ENCODE measurements around the gene CCDC184. TPM values are rescaled to one million over a fixed set of nuclear protein-coding genes. Genes with fewer than 3 reads are reported as not detected.
"Not testable (repeated sequence)": the region's sequence is repeated elsewhere in the genome, so short reads cannot be mapped to it uniquely, and the experiment has no call there.

CCDC184 gene
- total RNA-seq, 2 experiments from 2014 or later: 0.25 to 0.34 TPM

GRCh38 chr12:48216785-48217184 is 33.3 kb downstream of the CCDC184 start:
- no peak for TF ChIP-seq CTCF (IDR thresholded peaks at IDR 0.05)
- DNase-seq (no peak), ATAC-seq (no peak)
- Mint-ChIP-seq H3K27me3 (peaks cover 6% of the 10 kb centered on the region), H3K9me3 (no peaks in the 10 kb centered on the region), H3K27ac (no peak overlapping the region), H3K36me3 (ENCODE audit: low read depth) (no peaks in the 10 kb centered on the region), H3K4me3 (no peak overlapping the region), H3K4me1 (ENCODE audit: low read depth) (peaks cover 8% of the 10 kb centered on the region)
- ChIA-PET POLR2A (interaction anchor here (1.1 kb wide), 1 partner anchor 27 kb away, joined by 3 read pairs; no protein-coding TSS in a partner anchor), CTCF (interaction anchor here (1.6 kb wide), 1 partner anchor 34 kb away, joined by 3 read pairs; the partner anchor contains the start of gene CCDC184)
- intact Hi-C loops (cut with micrococcal nuclease): no loop called here

GRCh38 chr12:48219631-48220030 is 36.2 kb downstream of the CCDC184 start:
- H3K36me3 Mint-ChIP-seq (ENCODE audit: low read depth): no peaks in the 10 kb centered on the region
- TF ChIP-seq CTCF (IDR thresholded peaks at IDR 0.05): no peak
- H3K9me3 Mint-ChIP-seq: no peaks in the 10 kb centered on the region
- ChIA-PET POLR2A (no interaction called here), CTCF (no interaction called here)
- no peak for ATAC-seq
- H3K27ac Mint-ChIP-seq: no peak overlapping the region
- no peak for DNase-seq
- peaks cover 1% of the 10 kb centered on the region for H3K27me3 Mint-ChIP-seq
- no peak overlapping the region for H3K4me3 Mint-ChIP-seq
- H3K4me1 Mint-ChIP-seq (ENCODE audit: low read depth): peaks cover 5% of the 10 kb centered on the region
- intact Hi-C loops (cut with micrococcal nuclease): no loop called here

- no peak for TF ChIP-seq CTCF (IDR thresholded peaks at IDR 0.05)
- no peak overlapping the region for H3K4me3 Mint-ChIP-seq
- no peak for ATAC-seq
- intact Hi-C loops (cut with micrococcal nuclease): no loop called here
- DNase-seq: no peak
- no peaks in the 10 kb centered on the region for H3K9me3 Mint-ChIP-seq
- CTCF ChIA-PET: interaction anchor here (0.9 kb wide), 1 partner anchor 66 kb away, joined by 3 read pairs; no protein-coding TSS in a partner anchor
- H3K27me3 Mint-ChIP-seq: peaks cover 2% of the 10 kb centered on the region
- POLR2A ChIA-PET: no interaction called here
- H3K36me3 Mint-ChIP-seq (ENCODE audit: low read depth): no peaks in the 10 kb centered on the region
- peaks cover 5% of the 10 kb centered on the region for H3K4me1 Mint-ChIP-seq (ENCODE audit: low read depth)
- H3K27ac Mint-ChIP-seq: no peak overlapping the region
Observed at GRCh38 chr12:48220701-48221100, 37.3 kb downstream of the CCDC184 start.

GRCh38 chr12:48221645-48222044 is 38.2 kb downstream of the CCDC184 start:
- TF ChIP-seq CTCF (IDR thresholded peaks at IDR 0.05): no peak
- ChIA-PET POLR2A (interaction anchor here (0.6 kb wide), 1 partner anchor 23 kb away, joined by 3 read pairs; no protein-coding TSS in a partner anchor), CTCF (interaction anchor here (0.9 to 1.3 kb wide), 2 partner anchors 19 to 24 kb away, joined by 3 read pairs; no protein-coding TSS in a partner anchor)
- H3K9me3 Mint-ChIP-seq: peaks cover under 1% of the 10 kb centered on the region
- no peak overlapping the region for H3K4me3 Mint-ChIP-seq
- intact Hi-C loops (cut with micrococcal nuclease): no loop called here
- ATAC-seq: no peak
- peaks cover 5% of the 10 kb centered on the region for H3K4me1 Mint-ChIP-seq (ENCODE audit: low read depth)
- no peak overlapping the region for H3K27ac Mint-ChIP-seq
- no peaks in the 10 kb centered on the region for H3K36me3 Mint-ChIP-seq (ENCODE audit: low read depth)
- H3K27me3 Mint-ChIP-seq: peaks cover 5% of the 10 kb centered on the region
- DNase-seq: no peak

GRCh38 chr12:48224533-48224932 is 41.1 kb downstream of the CCDC184 start:
- H3K4me1 Mint-ChIP-seq (ENCODE audit: low read depth); H3K4me3 Mint-ChIP-seq; DNase-seq; POLR2A ChIA-PET; ATAC-seq; H3K9me3 Mint-ChIP-seq; H3K36me3 Mint-ChIP-seq (ENCODE audit: low read depth); intact Hi-C loops (cut with micrococcal nuclease); H3K27ac Mint-ChIP-seq: not testable (repeated sequence)
- H3K27me3 Mint-ChIP-seq: peaks cover 17% of the 10 kb centered on the region
- CTCF ChIA-PET: interaction anchor here (1.0 kb wide), 1 partner anchor 24 kb away, joined by 3 read pairs; no protein-coding TSS in a partner anchor

- H3K27ac Mint-ChIP-seq; H3K4me3 Mint-ChIP-seq; POLR2A ChIA-PET; H3K36me3 Mint-ChIP-seq (ENCODE audit: low read depth); intact Hi-C loops (cut with micrococcal nuclease); ATAC-seq; DNase-seq; H3K4me1 Mint-ChIP-seq (ENCODE audit: low read depth): not testable (repeated sequence)
- CTCF ChIA-PET: interaction anchor here (0.8 kb wide), 1 partner anchor 41 kb away, joined by 3 read pairs; no protein-coding TSS in a partner anchor
- H3K9me3 Mint-ChIP-seq: peaks cover 11% of the 10 kb centered on the region
- H3K27me3 Mint-ChIP-seq: peaks cover 14% of the 10 kb centered on the region
Observed at GRCh38 chr12:48231169-48231958, 47.9 kb downstream of the CCDC184 start.

All from activated CD8-positive, alpha-beta T cell treated with anti-CD3 and anti-CD28 coated beads for 36 hours (primary cell).